HG02610 (cell line): ENCODE data around the gene ARHGAP24.
"Not testable (repeated sequence)": the region's sequence is repeated elsewhere in the genome, so short reads cannot be mapped to it uniquely, and the experiment has no call there.

Experiments
- ATAC-seq: cut with Tn5 transposase; IDR thresholded peaks from one replicate; pipeline ENCODE4 v1.9.1; 2021; ENCODE audit warnings: mild to moderate bottlenecking, moderate library complexity; ENCODE audit not compliant: unreplicated experiment

ARHGAP24 gene

GRCh38 chr4:85515701-85516100 is 40.8 kb downstream of the ARHGAP24 start:
- ATAC-seq, result no peak

- not testable (repeated sequence) for ATAC-seq
Observed at GRCh38 chr4:85518526-85518925, 43.6 kb downstream of the ARHGAP24 start.

DNA sequence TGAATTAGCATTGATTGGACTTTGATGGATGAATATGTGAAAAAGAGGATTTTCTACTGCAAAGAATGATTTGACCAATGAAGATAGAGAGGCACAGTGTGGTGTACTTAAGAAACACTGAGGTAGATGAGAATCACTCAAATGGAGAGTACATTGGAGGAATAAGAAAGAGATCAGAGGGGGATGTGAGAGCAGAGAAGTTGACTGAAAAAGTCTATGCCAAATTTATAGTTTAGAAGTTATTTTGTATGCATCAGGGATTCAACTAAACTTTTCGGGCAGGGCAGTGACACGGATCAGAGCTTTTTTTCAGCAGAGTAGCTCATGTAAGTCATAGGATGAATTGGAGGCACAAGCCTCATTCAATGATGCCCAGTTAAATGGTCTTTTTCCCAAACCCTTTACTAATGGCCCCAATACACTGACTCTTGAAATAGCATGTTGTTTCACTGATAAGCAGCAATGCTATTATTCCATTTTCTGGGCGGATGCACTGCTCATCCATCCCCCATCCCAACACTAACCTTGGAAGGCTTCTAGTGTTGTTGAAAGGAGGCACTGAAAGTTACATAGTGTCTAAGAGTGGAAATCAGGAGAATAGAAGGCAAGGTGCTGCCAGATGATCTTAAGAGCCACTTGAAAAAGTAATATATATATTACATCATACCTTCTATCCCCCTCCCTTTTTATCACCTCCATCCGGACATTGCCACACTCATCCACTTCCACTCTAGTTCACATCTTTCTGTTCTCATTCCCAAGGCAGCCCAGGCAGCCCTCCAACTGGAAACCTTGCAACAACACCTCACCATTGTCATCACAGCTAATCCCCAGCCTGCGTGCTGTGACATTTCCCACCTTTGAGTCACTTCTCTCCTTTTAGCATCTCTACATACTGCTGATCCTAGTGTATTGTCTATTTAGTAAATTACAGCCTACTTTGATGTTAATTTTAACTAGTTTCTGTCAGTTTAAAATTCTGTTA is 46.1 kb downstream of the ARHGAP24 start:
- ATAC-seq, result peak; percentile 65

DNA sequence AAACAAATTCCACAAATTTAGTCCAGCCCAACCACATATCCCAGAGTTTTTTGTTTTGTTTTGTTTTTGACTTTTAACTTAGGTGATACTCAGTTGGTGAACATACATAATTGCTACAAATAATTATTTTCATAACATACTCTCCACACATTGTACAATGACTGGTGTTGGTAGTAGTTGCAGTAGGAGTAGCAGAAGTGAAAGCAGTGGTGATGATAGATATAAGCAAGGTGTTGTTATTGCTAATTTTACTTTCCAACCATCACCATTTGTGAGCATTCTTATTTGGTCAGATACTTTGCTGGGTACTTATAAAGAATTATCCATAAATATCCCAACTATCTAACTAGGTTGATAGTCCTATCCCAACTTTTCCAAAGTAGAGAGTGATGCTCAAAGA is 47.3 kb downstream of the ARHGAP24 start:
- peak; percentile 64 for ATAC-seq

DNA sequence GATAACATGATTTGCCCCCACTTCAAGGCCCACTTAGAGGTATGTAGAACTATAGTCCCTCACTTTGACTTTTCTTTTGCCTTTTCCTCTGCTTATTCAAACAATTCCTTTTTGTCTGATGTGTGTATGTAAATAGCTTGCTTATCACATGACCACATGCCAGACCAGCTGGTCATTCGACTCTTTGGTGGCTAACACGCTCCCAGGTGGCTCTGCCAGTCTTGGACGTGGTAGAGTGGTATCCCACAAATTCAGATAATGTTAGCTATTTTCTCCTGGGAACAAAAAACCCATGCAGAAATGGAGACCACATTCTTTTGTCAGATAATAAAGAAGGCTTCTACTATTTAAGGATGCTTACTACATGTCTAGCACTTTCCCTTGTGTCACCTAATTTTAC is 47.9 kb downstream of the ARHGAP24 start:
- ATAC-seq, result no peak

GRCh38 chr4:85527815-85528214 is 52.9 kb downstream of the ARHGAP24 start:
- no peak for ATAC-seq

- ATAC-seq, result no peak
Observed at GRCh38 chr4:85531560-85532341, 56.8 kb downstream of the ARHGAP24 start.

DNA sequence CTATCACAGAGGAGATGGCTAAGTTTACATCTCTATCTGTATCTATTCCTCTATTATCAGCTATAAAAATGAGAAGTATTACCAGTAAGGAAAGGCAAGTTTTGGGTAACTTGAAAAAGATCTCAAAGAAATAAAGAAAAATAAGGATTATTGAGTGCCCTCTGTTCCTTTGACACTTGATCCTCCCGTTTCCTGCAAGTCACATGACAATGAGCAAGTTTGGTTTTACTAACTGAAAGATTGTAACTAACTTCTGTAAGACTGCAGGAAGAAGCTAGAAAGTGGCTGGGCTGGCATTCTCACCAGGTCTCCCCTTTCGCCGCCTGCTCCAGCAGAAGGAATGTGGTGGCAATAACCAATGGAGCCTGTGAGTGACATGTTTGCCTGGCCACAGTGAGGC is 59.2 kb downstream of the ARHGAP24 start:
- ATAC-seq, result no peak

DNA sequence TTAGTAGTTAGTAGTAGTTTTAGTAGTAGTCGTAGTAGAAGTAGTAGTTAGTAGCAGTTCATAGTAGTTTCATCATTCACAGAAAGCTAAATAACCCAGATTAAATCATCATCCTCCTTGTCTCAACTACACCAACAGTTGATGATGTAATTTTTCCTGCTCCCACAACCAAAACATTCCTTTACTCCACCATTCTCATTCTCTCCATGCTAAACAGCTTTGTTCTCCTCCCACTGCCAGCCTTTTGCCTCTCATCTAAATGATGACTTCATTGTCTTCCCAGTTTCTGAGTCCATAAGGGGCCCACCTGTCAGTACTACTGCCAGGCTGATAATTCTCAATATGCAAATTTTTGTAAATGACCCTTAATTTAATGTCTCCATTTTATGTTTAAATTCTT is 68.9 kb downstream of the ARHGAP24 start:
- ATAC-seq, result no peak

DNA sequence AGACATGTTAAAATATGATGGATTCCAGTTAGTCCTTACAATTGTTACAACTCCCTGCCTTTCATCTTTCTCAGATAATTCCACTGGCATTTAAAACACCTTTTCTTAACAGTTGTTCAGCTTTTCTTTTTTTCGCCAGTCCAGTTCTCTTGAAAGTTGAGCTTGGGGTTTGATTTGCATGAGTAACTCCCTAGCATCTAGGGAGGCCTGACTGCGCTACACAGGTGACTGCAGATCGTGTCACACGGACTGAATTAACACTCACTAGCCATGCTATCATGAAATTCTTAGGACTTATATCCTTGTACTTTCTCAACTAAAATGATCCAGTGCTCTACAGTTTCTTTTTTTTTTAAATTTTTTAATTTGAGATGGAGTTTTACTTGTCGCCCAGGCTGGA is 69.8 kb downstream of the ARHGAP24 start:
- ATAC-seq, result no peak

DNA sequence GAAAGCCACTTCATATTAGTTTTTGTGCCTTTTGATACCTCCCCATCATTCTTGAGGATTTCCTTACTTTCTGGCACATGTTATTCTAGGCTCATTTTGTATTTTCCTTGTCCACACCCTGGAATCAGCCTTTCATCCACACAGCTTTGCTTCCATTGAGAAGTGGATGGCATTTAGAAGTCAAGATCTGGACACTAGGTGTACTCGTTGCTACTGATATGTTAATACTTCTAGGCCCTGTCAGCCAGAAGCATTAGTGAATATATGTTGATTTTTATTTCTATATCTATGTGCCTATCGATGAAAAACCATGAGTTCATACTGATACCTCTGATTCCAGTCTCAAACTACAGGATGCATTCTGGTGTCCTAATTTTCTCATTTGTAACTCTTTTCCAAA is 73.2 kb downstream of the ARHGAP24 start:
- no peak for ATAC-seq

- no peak for ATAC-seq
Observed at GRCh38 chr4:85548841-85549240, 73.9 kb downstream of the ARHGAP24 start.

DNA sequence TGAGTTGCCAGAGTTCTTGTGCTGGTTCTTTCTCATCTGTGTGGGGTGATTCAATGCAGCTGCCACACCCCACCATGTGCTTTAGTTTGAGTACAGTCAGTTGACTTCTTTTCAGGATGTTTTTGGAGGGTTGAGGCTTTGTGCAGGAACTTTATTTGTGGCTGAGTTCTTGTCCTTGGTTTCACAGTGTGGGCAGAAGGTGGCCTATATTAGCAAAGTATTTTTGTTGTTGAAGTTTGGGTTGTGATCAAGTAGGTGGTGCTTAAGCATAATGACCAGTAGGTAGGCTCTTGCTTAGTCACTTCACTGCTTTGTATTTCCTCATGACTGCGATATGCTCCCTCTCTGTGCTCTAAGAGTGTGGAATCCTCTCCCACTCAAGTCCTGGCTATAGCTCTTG is 80.3 kb downstream of the ARHGAP24 start:
- peak; percentile 26 for ATAC-seq

DNA sequence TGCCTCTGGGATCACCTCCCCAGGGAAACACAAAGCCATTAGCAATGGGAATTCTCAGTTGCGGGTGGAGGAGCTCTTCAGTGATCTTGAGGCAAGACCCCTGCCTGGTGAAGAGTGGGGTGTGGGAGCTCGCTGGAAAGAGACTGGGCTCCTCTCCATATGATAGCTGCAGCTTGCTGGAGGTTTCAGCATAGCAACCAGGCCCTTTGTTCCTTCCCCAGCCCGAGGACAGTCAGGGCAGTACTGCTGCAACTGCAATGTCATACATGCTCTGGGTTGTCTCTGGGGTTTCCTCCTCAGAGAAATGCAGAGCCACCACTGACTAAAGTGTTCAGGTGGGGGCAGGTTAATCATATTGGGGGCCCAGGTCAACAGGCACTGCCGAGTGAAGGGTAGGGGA is 81.3 kb downstream of the ARHGAP24 start:
- ATAC-seq, result no peak

- peak; percentile 98 for ATAC-seq
Observed at GRCh38 chr4:85557016-85557901, 82.3 kb downstream of the ARHGAP24 start.

DNA sequence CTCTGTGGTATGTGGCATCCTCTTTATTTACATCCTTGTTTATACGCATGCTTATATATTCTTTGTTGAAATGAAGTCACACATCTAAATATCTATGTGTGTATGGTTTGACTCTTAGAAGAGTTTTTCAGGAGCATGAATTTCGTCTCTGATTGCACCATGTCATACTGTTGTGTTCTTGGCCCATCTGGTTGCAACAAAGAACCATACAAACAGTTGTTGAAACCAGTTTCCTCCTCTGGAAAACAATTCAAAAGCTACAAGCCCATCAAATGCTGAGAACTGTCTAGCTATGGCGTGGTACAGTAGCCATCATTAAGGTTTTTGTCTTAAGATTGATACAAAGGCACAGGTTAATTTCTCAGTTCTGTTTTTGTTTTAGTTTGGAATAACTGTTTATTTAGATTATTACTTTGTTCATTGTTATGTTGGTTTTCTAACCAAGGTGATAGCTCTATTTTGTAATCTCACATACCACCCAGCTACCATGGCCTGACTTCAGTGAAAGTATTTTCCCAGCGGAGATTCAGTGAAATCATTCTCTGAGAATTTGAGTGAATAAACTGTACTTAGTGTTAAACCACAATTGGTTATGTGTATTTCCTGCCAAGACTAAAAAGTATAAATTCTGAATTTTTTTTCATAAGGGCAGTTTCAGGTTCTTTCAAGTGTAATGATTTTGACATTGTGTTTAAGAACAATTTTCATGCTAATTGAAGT is 91.0 kb downstream of the ARHGAP24 start:
- ATAC-seq, result no peak

DNA sequence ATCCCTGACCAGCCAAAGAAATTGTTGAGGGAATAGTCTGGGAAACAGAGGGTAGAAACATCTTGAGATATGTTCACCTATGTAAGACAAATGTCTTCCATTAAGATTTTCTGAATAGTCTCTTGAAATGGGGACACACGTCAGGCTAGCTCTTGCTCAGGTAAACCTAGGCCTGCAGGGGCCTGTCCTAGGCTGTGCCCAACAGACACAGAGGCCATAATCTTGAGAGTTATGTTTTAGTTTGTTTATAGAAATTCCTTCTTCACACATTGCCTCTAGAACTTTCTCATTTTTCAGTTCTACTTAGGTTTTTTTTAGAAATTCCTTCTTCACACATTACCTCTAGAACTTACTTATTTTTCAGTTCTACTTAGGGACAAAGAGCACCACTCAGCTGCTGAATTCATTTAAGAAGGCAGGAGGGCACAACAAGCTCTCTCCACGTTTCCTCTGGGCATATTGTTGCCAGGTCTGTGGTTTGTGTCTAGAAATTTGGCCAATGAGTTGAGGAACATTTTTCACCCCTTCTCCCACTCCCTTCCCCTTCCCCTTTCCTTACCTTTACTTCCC is 94.9 kb downstream of the ARHGAP24 start:
- peak; percentile 38 for ATAC-seq

DNA sequence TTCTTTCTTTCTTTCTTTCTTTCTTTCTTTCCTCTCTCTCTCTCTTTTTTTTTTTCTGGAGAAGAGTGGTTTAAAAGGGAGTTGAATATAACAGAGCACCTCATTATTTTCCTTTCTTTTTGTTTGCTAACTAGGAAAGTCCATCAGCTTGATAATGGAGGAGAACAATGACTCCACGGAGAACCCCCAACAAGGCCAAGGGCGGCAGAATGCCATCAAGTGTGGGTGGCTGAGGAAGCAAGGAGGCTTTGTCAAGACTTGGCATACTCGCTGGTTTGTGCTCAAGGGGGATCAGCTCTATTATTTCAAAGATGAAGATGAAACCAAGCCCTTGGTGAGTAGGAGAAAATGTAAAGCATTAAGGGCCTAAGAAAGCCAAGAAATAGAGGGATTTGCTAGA is 95.4 kb downstream of the ARHGAP24 start:
- ATAC-seq, result no peak

- no peak for ATAC-seq
Observed at GRCh38 chr4:85571008-85571407, 96.1 kb downstream of the ARHGAP24 start.

DNA sequence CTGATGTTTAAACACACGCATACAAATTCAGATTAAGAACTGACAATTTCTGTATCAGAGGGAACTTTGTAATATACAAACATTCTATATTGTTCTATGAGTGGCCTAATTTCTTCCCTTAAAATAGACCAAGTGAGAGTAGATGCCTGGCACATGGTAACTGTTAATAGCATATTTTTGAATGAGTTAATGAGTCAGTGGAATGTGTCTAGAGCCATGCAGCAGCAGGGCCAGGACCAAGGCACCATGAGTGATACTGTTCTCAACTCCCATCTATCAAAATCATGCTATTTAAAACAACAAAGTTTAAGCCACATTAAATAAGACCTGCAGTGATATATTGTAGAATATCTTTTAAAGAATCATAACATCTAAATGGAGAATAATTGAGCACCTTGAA is 98.3 kb downstream of the ARHGAP24 start:
- no peak for ATAC-seq
